HepG2 (cell line): ENCODE measurements around the gene LSMEM2. TPM values are rescaled to one million over a fixed set of nuclear protein-coding genes. Genes with fewer than 3 reads are reported as not detected.

ENCODE experiments used
- FOXP1 ChIP-seq, 2 experiments: fragments of 450-650 bp in 1 of 2; IDR thresholded peaks; 2 replicates each; pipeline ENCODE4 v1.6.1; 2017 to 2018; ENCODE audit warnings: antibody characterized with exemption in 1 of 2
- GFI1 ChIP-seq: sonication (generic); formaldehyde crosslinking; IDR thresholded peaks from 2 replicates; pipeline ENCODE4 v1.5.0; 2020; ENCODE audit warnings: missing genetic modification reagents, mild to moderate bottlenecking, borderline replicate concordance
- KDM5B ChIP-seq: sonication (generic); formaldehyde crosslinking; IDR thresholded peaks from 2 replicates; pipeline ENCODE4 v1.4.0; 2020; ENCODE audit warnings: missing genetic modification reagents, mild to moderate bottlenecking, borderline replicate concordance
- MAX ChIP-seq: IDR thresholded peaks from 2 replicates; pipeline ENCODE4 v1.6.1; 2012; ENCODE audit warnings: inconsistent platforms
- MZF1 ChIP-seq: sonication (generic); formaldehyde crosslinking; IDR thresholded peaks from 2 replicates; pipeline ENCODE4 v1.8.1; 2023; ENCODE audit warnings: mild to moderate bottlenecking, missing genetic modification reagents, borderline replicate concordance
- PCBP2 ChIP-seq: fragments of 200-400 bp; formaldehyde crosslinking; optimal IDR thresholded peaks from 2 replicates; pipeline ENCODE3; 2018; ENCODE audit warnings: low read length, low read depth; ENCODE audit not compliant: poor library complexity, severe bottlenecking
- ZBED4 ChIP-seq: sonication (generic); formaldehyde crosslinking; IDR thresholded peaks from 2 replicates; pipeline ENCODE4 v1.4.0; 2020; ENCODE audit warnings: missing genetic modification reagents, borderline replicate concordance
- ZBTB10 ChIP-seq: sonication (generic); formaldehyde crosslinking; IDR thresholded peaks from 2 replicates; pipeline ENCODE4 v1.4.0; 2020; ENCODE audit warnings: missing genetic modification reagents, borderline replicate concordance
- ZBTB38 ChIP-seq: sonication (generic); formaldehyde crosslinking; IDR thresholded peaks from 2 replicates; pipeline ENCODE4 v1.5.1; 2020; ENCODE audit warnings: mild to moderate bottlenecking, missing genetic modification reagents
- ZC3H4 ChIP-seq: sonication (generic); formaldehyde crosslinking; IDR thresholded peaks from 2 replicates; pipeline ENCODE4 v1.4.0; 2020; ENCODE audit warnings: missing genetic modification reagents, borderline replicate concordance
- ZEB1 ChIP-seq: IDR thresholded peaks from 2 replicates; pipeline ENCODE4 v1.6.1; 2012; ENCODE audit warnings: mild to moderate bottlenecking, low read depth, inconsistent platforms; ENCODE audit not compliant: insufficient replicate concordance
- ZMYM2 ChIP-seq: sonication (generic); formaldehyde crosslinking; IDR thresholded peaks from 2 replicates; pipeline ENCODE4 v1.8.0; 2022; ENCODE audit warnings: mild to moderate bottlenecking, missing genetic modification reagents
- ZNF607 ChIP-seq: sonication (generic); formaldehyde crosslinking; IDR thresholded peaks from 2 replicates; pipeline ENCODE4 v1.5.1; 2020; ENCODE audit warnings: missing genetic modification reagents, mild to moderate bottlenecking, borderline replicate concordance
- ZNF713 ChIP-seq: sonication (generic); formaldehyde crosslinking; IDR thresholded peaks from 2 replicates; pipeline ENCODE4 v1.4.0; 2020; ENCODE audit warnings: mild to moderate bottlenecking, missing genetic modification reagents
- polyA plus RNA-seq, 8 experiments: library from polyadenylated mRNA; depleted of rRNA in 3 of 8; stranded (reverse) in 7 of 8; unstranded in 1 of 8; fragments of >200 nt; fragmentation: Illumina TruSeq in 4 of 8; extraction: Trizol in 4 of 8; gene quantifications; 2 replicates each; pipeline versions ENCODE4 v1.2.1 to v1.2.3, GENCODE V29; 2011 to 2016; ENCODE audit warnings: low read depth in 4 of 8, missing spikeins in 1 of 8, mixed read lengths in 1 of 8; ENCODE audit not compliant: insufficient read depth in 1 of 8
- total RNA-seq, 5 experiments: library from RNA; depleted of rRNA; stranded (reverse); fragments of >200 nt; fragmentation: Illumina TruSeq; extraction: Trizol; gene quantifications; 2 replicates each; pipeline ENCODE4 v1.2.3, GENCODE V29; 2016; ENCODE audit warnings: low read depth in 1 of 5
- TF ChIP-seq, protein P1 (sequence below): sonication (generic); formaldehyde crosslinking; conservative IDR thresholded peaks from 2 replicates; pipeline ENCODE4 v1.4.0; 2020; ENCODE audit warnings: mild to moderate bottlenecking, missing genetic modification reagents, moderate library complexity
- TF ChIP-seq, protein P2 (sequence below): sonication (generic); formaldehyde crosslinking; IDR thresholded peaks from 2 replicates; pipeline ENCODE4 v1.4.0; 2020; ENCODE audit warnings: low read depth, mild to moderate bottlenecking, missing genetic modification reagents

LSMEM2 gene
- total and polyA plus RNA-seq, 2 of the 13 experiments (the other 11 are each of a cell fraction or from before 2014, with no cell fraction given), result 0.07 to 0.41 TPM

DNA sequence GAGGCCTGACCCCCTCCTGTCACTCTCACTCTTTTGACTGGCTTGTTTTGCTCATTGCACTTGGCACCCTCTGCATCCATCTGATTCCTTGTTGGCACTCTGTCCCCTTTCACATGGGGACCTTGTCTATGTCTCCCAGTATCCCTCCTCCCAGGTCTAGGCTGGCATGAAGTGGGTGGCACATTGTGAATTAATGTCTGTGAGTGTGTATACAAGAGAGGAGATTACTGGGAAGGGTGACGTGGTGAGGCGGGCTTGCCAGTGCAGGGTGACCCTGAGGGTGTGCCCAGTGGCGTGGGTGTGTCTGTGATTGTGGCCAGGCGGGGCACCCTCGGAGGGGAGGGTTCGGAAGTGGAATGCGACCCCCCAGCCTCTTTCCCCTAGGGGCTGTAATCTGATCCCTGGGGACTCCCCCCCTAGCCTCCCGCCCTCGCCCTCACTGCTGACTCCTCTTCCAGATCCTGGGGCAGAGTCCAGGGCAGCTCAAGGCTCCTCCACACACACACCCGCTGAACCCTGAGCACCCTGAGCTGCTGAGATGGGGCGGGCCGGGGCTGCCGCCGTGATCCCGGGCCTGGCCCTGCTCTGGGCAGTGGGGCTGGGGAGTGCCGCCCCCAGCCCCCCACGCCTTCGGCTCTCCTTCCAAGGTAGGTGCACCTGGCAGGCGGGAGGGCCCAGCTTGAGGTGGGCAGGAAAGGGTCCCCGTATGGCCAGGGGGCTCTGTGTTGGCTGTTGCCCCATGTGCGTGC is 10.0 kb upstream of the LSMEM2 start, which contains the start of gene SEMA3B (continued):
- TF ChIP-seq MAX, result no peak
- TF ChIP-seq GFI1, result peak; percentile 73; the same call in 1 of the 2 replicates
- no peak for TF ChIP-seq PCBP2
- no peak for TF ChIP-seq ZEB1
- TF ChIP-seq ZNF607, result no peak
- TF ChIP-seq ZC3H4 (CRISPR knock-in tag), result 0 out of 2 replicates have a peak, but pooled peaks have one; percentile 15
- no peak for TF ChIP-seq ZBTB38 (CRISPR knock-in tag)
- TF ChIP-seq ZNF713 (CRISPR knock-in tag), result no peak
- TF ChIP-seq MZF1 (CRISPR knock-in tag), result no peak
- TF ChIP-seq, protein P1, sequence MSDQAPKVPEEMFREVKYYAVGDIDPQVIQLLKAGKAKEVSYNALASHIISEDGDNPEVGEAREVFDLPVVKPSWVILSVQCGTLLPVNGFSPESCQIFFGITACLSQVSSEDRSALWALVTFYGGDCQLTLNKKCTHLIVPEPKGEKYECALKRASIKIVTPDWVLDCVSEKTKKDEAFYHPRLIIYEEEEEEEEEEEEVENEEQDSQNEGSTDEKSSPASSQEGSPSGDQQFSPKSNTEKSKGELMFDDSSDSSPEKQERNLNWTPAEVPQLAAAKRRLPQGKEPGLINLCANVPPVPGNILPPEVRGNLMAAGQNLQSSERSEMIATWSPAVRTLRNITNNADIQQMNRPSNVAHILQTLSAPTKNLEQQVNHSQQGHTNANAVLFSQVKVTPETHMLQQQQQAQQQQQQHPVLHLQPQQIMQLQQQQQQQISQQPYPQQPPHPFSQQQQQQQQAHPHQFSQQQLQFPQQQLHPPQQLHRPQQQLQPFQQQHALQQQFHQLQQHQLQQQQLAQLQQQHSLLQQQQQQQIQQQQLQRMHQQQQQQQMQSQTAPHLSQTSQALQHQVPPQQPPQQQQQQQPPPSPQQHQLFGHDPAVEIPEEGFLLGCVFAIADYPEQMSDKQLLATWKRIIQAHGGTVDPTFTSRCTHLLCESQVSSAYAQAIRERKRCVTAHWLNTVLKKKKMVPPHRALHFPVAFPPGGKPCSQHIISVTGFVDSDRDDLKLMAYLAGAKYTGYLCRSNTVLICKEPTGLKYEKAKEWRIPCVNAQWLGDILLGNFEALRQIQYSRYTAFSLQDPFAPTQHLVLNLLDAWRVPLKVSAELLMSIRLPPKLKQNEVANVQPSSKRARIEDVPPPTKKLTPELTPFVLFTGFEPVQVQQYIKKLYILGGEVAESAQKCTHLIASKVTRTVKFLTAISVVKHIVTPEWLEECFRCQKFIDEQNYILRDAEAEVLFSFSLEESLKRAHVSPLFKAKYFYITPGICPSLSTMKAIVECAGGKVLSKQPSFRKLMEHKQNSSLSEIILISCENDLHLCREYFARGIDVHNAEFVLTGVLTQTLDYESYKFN (CRISPR knock-in tag), result peak; percentile 78
- TF ChIP-seq ZMYM2 (CRISPR knock-in tag), result 0 out of 2 replicates have a peak, but pooled peaks have one; percentile 33
- TF ChIP-seq, protein P2, sequence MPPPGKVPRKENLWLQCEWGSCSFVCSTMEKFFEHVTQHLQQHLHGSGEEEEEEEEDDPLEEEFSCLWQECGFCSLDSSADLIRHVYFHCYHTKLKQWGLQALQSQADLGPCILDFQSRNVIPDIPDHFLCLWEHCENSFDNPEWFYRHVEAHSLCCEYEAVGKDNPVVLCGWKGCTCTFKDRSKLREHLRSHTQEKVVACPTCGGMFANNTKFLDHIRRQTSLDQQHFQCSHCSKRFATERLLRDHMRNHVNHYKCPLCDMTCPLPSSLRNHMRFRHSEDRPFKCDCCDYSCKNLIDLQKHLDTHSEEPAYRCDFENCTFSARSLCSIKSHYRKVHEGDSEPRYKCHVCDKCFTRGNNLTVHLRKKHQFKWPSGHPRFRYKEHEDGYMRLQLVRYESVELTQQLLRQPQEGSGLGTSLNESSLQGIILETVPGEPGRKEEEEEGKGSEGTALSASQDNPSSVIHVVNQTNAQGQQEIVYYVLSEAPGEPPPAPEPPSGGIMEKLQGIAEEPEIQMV (CRISPR knock-in tag), result no peak
- TF ChIP-seq KDM5B (CRISPR knock-in tag), result no peak; the same call in 1 of the 2 replicates
- TF ChIP-seq ZBTB10 (CRISPR knock-in tag), result no peak
- peak; percentile 24; the same call in 1 of the 2 replicates for TF ChIP-seq ZBED4
- TF ChIP-seq FOXP1 (IDR thresholded peaks at IDR 0.05), result no peak
- no peak for TF ChIP-seq FOXP1 (CRISPR knock-in tag; IDR thresholded peaks at IDR 0.05)
